Smooth muscle cell (in vitro differentiated cells): ENCODE data around the gene UBE2I. TPM values are rescaled to one million over a fixed set of nuclear protein-coding genes. Genes with fewer than 3 reads are reported as not detected.
"Not testable (repeated sequence)": the region's sequence is repeated elsewhere in the genome, so short reads cannot be mapped to it uniquely, and the experiment has no call there.

Source experiments
- DNase-seq: peaks from one replicate; lab custom pipeline; 2025; ENCODE audit not compliant: unreplicated experiment; lab: John Stamatoyannopoulos, UW
- H2AFZ ChIP-seq: fragments of 200-600 bp; sonication (generic); 2 replicates; pipeline ENCODE4 v1.6.0; 2016; ENCODE audit warnings: antibody characterized with exemption, low read depth, mild to moderate bottlenecking
- H3F3A ChIP-seq: fragments of 200-600 bp; sonication (generic); 2 replicates; pipeline ENCODE4 v1.6.0; 2017; ENCODE audit warnings: antibody characterized with exemption, low read depth
- H3K27ac ChIP-seq: fragments of 200-600 bp; sonication (generic); 2 replicates; pipeline ENCODE4 v1.5.1; 2016; ENCODE audit warnings: low read depth, mild to moderate bottlenecking
- H3K27me3 ChIP-seq: fragments of 200-600 bp; sonication (generic); 2 replicates; pipeline ENCODE4 v1.6.1; 2016; ENCODE audit warnings: low read depth, mild to moderate bottlenecking
- H3K36me3 ChIP-seq: fragments of 200-600 bp; sonication (generic); 2 replicates; pipeline ENCODE4 v1.5.1; 2016; ENCODE audit warnings: low read depth
- H3K4me1 ChIP-seq: fragments of 200-600 bp; sonication (generic); 2 replicates; pipeline ENCODE4 v1.5.1; 2016; ENCODE audit warnings: low read depth
- H3K4me2 ChIP-seq: fragments of 200-600 bp; sonication (generic); 2 replicates; pipeline ENCODE4 v1.6.0; 2016; ENCODE audit warnings: mild to moderate bottlenecking
- H3K4me3 ChIP-seq: fragments of 200-600 bp; sonication (generic); 2 replicates; pipeline ENCODE4 v1.5.1; 2016; ENCODE audit warnings: mild to moderate bottlenecking
- H3K79me2 ChIP-seq: fragments of 200-600 bp; sonication (generic); 2 replicates; pipeline ENCODE4 v1.6.0; 2016; ENCODE audit warnings: low read depth, mild to moderate bottlenecking
- H3K9ac ChIP-seq: fragments of 200-600 bp; sonication (generic); 2 replicates; pipeline ENCODE4 v1.6.0; 2016; ENCODE audit warnings: low read depth
- H3K9me3 ChIP-seq: fragments of 200-600 bp; sonication (generic); replicated peaks from 2 replicates; pipeline ENCODE4 v1.5.1; 2016; ENCODE audit warnings: low read depth
- H4K20me1 ChIP-seq: fragments of 200-600 bp; sonication (generic); 2 replicates; pipeline ENCODE4 v1.6.0; 2016; ENCODE audit warnings: low read depth
- WGBS: methylation state at CpG from one replicate; pipeline ENCODE4 v1.1.7; 2016; ENCODE audit warnings: low lambda C conversion rate; 5-methylcytosine and 5-hydroxymethylcytosine counted together
- polyA plus RNA-seq: library from polyadenylated mRNA; unstranded; fragments of >200 nt; fragmentation: Nextera tagmentation; extraction: Ambion mirVana; gene quantifications from 2 replicates; pipeline ENCODE4 v1.2.1, GENCODE V29; 2016
- total RNA-seq: library from RNA; depleted of rRNA; stranded (reverse); fragments of >200 nt; gene quantifications from 2 replicates; pipeline ENCODE4 v1.2.3, GENCODE V29; 2014
- TF ChIP-seq, protein P1 (sequence below): fragments of 200-600 bp; sonication (generic); IDR thresholded peaks from 2 replicates; pipeline ENCODE4 v1.5.1; 2017; ENCODE audit warnings: borderline replicate concordance, mild to moderate bottlenecking, antibody characterized with exemption; ENCODE audit not compliant: insufficient read depth, poor library complexity, severe bottlenecking

UBE2I gene
- total and polyA plus RNA-seq, 2 experiments from 2014 or later = 95.9 to 169 TPM

GRCh38 chr16:1291576-1291974 is 17.9 kb upstream of the UBE2I start:
- no peak for DNase-seq
- H4K20me1 ChIP-seq = no peaks in the 10 kb centered on the region
- TF ChIP-seq, protein P1, sequence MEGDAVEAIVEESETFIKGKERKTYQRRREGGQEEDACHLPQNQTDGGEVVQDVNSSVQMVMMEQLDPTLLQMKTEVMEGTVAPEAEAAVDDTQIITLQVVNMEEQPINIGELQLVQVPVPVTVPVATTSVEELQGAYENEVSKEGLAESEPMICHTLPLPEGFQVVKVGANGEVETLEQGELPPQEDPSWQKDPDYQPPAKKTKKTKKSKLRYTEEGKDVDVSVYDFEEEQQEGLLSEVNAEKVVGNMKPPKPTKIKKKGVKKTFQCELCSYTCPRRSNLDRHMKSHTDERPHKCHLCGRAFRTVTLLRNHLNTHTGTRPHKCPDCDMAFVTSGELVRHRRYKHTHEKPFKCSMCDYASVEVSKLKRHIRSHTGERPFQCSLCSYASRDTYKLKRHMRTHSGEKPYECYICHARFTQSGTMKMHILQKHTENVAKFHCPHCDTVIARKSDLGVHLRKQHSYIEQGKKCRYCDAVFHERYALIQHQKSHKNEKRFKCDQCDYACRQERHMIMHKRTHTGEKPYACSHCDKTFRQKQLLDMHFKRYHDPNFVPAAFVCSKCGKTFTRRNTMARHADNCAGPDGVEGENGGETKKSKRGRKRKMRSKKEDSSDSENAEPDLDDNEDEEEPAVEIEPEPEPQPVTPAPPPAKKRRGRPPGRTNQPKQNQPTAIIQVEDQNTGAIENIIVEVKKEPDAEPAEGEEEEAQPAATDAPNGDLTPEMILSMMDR = no peak
- no peak overlapping the region for H3K9ac ChIP-seq
- H3K9me3 ChIP-seq = no peaks in the 10 kb centered on the region
- H3K4me3 ChIP-seq = no peak overlapping the region
- H3F3A ChIP-seq = no peaks in the 10 kb centered on the region
- H3K4me1 ChIP-seq = no peaks in the 10 kb centered on the region
- H2AFZ ChIP-seq = no peak overlapping the region
- H3K36me3 ChIP-seq = no peaks in the 10 kb centered on the region
- H3K27ac ChIP-seq = no peak overlapping the region
- 86% methylated on average over 17 of the region's 17 CpGs for WGBS
- H3K4me2 ChIP-seq = no peak overlapping the region
- H3K27me3 ChIP-seq = peaks cover 28% of the 10 kb centered on the region
- no peaks in the 10 kb centered on the region for H3K79me2 ChIP-seq

GRCh38 chr16:1292208-1292607 is 17.2 kb upstream of the UBE2I start:
- not testable (repeated sequence) for H3K27ac ChIP-seq, H3K4me3 ChIP-seq, DNase-seq, H3K36me3 ChIP-seq, H3K4me1 ChIP-seq, H4K20me1 ChIP-seq, H3F3A ChIP-seq, H2AFZ ChIP-seq, H3K9ac ChIP-seq, H3K4me2 ChIP-seq, H3K9me3 ChIP-seq, H3K79me2 ChIP-seq
- H3K27me3 ChIP-seq = peaks cover 28% of the 10 kb centered on the region
- 92% methylated on average over 4 of the region's 6 CpGs for WGBS

- not testable (repeated sequence) for H3K79me2 ChIP-seq, H3K9me3 ChIP-seq
- 88% methylated on average over 8 of the region's 8 CpGs for WGBS
Observed at GRCh38 chr16:1292808-1293207, 16.6 kb upstream of the UBE2I start.

GRCh38 chr16:1293921-1294656 is 15.3 kb upstream of the UBE2I start:
- H4K20me1 ChIP-seq = no peaks in the 10 kb centered on the region
- peaks cover 25% of the 10 kb centered on the region for H3K27me3 ChIP-seq
- no peaks in the 10 kb centered on the region for H3K4me1 ChIP-seq
- no peak overlapping the region for H3K4me3 ChIP-seq
- no peak for DNase-seq
- H3K9ac ChIP-seq = no peak overlapping the region
- TF ChIP-seq, protein P1 = no peak
- no peak overlapping the region for H2AFZ ChIP-seq
- no peaks in the 10 kb centered on the region for H3F3A ChIP-seq
- H3K36me3 ChIP-seq = no peaks in the 10 kb centered on the region
- H3K9me3 ChIP-seq = no peaks in the 10 kb centered on the region
- 66% methylated on average over 11 of the region's 11 CpGs for WGBS
- no peak overlapping the region for H3K4me2 ChIP-seq
- H3K79me2 ChIP-seq = no peaks in the 10 kb centered on the region
- H3K27ac ChIP-seq = no peak overlapping the region

More at GRCh38 chr16:1292808-1293207, 16.6 kb upstream of the UBE2I start:
- DNase-seq, H4K20me1 ChIP-seq, H3K4me3 ChIP-seq, H2AFZ ChIP-seq, H3K27ac ChIP-seq, H3K4me1 ChIP-seq, H3K36me3 ChIP-seq, H3K4me2 ChIP-seq, H3F3A ChIP-seq, H3K9ac ChIP-seq: not testable (repeated sequence)
- H3K27me3 ChIP-seq = peaks cover 28% of the 10 kb centered on the region
